ENCODE results near the gene PGAM4. TPM values are rescaled to one million over a fixed set of nuclear protein-coding genes. Genes with fewer than 3 reads are reported as not detected.
"Not testable (repeated sequence)": the region's sequence is repeated elsewhere in the genome, so short reads cannot be mapped to it uniquely, and the experiment has no call there.

PGAM4 gene
- total and polyA plus RNA-seq, 5 experiments from 2014 or later: not detected

- no peak overlapping the region for H3K4me3 Mint-ChIP-seq
- no peak for DNase-seq
- peaks cover 0 to 2% (median 0%) of the 10 kb centered on the region in 9 donors for H3K9me3 Mint-ChIP-seq
- no peaks in the 10 kb centered on the region for H3K27me3 Mint-ChIP-seq
- POLR2A ChIA-PET: no interaction called here
- H3K4me1 Mint-ChIP-seq: peaks cover 0 to 10% (median 6%) of the 10 kb centered on the region in 4 donors
- no peak for ATAC-seq
- peaks cover 0 to 7% (median 4%) of the 10 kb centered on the region in 3 donors for H3K36me3 Mint-ChIP-seq
- H3K27ac Mint-ChIP-seq: no peak overlapping the region
These were observed 17.3 kb downstream of the PGAM4 start for GRCh38 chrX:77952173-77952572.

DNA sequence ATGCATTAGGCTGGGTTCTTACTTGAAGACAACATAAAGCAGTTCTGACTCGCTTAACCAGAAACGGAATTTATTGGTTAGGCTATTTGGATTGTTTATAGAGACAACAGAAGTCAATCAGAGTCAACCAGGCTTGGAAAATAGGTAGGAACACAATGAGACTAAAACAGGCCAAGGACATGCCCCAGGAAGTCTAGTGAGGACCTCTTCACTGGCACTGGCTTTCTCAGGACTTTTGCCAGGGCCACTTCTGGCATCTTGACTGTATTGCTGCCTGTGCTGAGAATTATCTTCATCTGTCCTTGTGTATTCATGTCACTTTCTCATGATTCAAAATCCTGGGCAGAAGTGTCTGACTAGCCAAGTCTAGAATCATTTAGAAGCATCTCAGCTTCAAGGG lies 19.6 kb downstream of the PGAM4 start:
- POLR2A ChIA-PET: no interaction called here
- Mint-ChIP-seq H3K27me3 (no peaks in the 10 kb centered on the region), H3K4me3 (no peak overlapping the region), H3K27ac (no peak overlapping the region), H3K4me1 (peaks cover 0 to 10% (median 4%) of the 10 kb centered on the region in 4 donors), H3K36me3 (peaks cover 2 to 4% (median 4%) of the 10 kb centered on the region in 3 donors), H3K9me3 (no peaks in the 10 kb centered on the region)
- no peak for ATAC-seq
- no peak for DNase-seq

- H3K27me3 Mint-ChIP-seq: no peaks in the 10 kb centered on the region
- H3K4me3 Mint-ChIP-seq: no peak overlapping the region
- POLR2A ChIA-PET: no interaction called here
- peaks cover 2 to 4% (median 4%) of the 10 kb centered on the region in 3 donors for H3K36me3 Mint-ChIP-seq
- no peak for DNase-seq
- no peak overlapping the region for H3K27ac Mint-ChIP-seq
- no peaks in the 10 kb centered on the region for H3K9me3 Mint-ChIP-seq
- H3K4me1 Mint-ChIP-seq: peaks cover 0 to 12% (median 5%) of the 10 kb centered on the region in 4 donors
- no peak for ATAC-seq
These were observed 22.9 kb downstream of the PGAM4 start for GRCh38 chrX:77946571-77946970.

DNA sequence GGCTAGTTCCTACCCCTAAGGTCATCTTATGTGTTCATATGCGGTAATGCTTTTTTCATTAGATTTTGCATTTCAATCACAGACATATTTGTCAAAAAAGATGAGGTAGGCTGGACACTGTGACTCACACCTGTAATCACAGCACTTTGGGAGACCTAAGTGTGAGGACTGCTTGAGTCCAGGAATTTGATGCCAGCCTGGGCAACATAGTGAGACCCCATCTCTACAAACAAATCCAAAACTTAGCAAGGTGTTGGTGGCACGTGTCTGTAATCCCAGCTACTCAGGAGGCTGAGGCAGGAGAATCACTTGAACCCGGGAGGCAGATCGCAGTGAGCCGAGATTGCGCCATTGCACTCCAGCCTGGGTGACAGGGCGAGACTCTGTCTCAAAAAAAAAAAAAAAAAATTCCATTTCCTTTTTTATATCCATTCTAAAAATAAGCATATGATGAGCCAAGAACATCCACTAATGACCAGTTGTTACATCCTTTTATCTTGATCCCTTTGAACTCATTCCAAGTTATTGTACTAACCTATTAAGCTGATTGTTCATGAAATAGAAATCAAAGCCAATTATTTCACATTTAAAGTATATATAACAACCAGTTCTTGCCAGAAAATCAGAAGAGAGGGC lies 23.4 kb downstream of the PGAM4 start:
- Mint-ChIP-seq H3K27me3 (no peaks in the 10 kb centered on the region), H3K36me3 (peaks cover 2 to 4% (median 4%) of the 10 kb centered on the region in 3 donors), H3K9me3 (no peaks in the 10 kb centered on the region), H3K4me3 (no peak overlapping the region), H3K27ac (peak overlapping the region in 1 of 10 donors; percentile 56), H3K4me1 (peaks cover 0 to 12% (median 5%) of the 10 kb centered on the region in 4 donors)
- POLR2A ChIA-PET: no interaction called here
- DNase-seq (no peak), ATAC-seq (no peak)

GRCh38 chrX:77945031-77945430 lies 24.4 kb downstream of the PGAM4 start:
- H3K27me3 Mint-ChIP-seq, DNase-seq, H3K9me3 Mint-ChIP-seq, POLR2A ChIA-PET, H3K36me3 Mint-ChIP-seq, ATAC-seq, H3K4me3 Mint-ChIP-seq: not testable (repeated sequence)
- Mint-ChIP-seq H3K27ac (peak overlapping the region in 1 of 10 donors; percentile 64), H3K4me1 (peaks cover 0 to 12% (median 5%) of the 10 kb centered on the region in 4 donors)

DNA sequence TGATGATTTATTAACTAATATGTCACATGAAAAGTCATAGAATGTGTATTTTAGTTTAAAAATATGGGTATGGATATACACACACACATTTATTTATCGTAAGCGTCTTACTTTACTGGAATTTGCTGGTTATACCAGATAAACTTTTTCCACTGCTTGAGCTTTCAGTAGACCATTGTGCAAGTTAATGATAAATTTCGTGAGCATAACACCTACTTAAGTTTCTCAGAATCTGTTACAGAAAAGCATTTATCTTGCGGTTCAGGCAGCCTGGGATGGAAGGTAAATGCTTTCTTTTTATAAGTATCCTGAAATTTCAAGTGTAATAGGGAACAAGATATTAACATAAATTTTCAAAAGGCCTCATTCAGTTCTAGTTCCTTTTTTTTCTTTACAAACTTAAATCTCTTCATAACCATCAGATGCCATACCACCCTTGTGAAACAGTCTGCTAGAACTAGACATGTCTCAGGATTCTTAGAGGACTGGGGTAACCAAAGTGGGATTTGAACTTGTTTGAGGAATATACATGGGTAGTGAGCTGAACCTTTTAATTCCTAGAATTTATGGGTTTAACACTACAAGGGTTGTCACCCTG lies 31.3 kb downstream of the PGAM4 start:
- DNase-seq (no peak), ATAC-seq (no peak)
- no peak overlapping the region for H3K27ac Mint-ChIP-seq
- H3K9me3 Mint-ChIP-seq: no peaks in the 10 kb centered on the region
- H3K36me3 Mint-ChIP-seq: no peaks in the 10 kb centered on the region
- POLR2A ChIA-PET: no interaction called here
- no peaks in the 10 kb centered on the region for H3K27me3 Mint-ChIP-seq
- H3K4me1 Mint-ChIP-seq: peaks cover 0 to 14% (median 3%) of the 10 kb centered on the region in 4 donors
- H3K4me3 Mint-ChIP-seq: no peak overlapping the region

GRCh38 chrX:77937291-77937690 lies 32.1 kb downstream of the PGAM4 start:
- Mint-ChIP-seq H3K27me3 (no peaks in the 10 kb centered on the region), H3K4me3 (no peak overlapping the region), H3K4me1 (peaks cover 0 to 9% (median under 1%) of the 10 kb centered on the region in 4 donors), H3K27ac (no peak overlapping the region), H3K36me3 (peaks cover 0 to 3% (median 0%) of the 10 kb centered on the region in 3 donors), H3K9me3 (peaks cover 0 to 3% (median 0%) of the 10 kb centered on the region in 9 donors)
- POLR2A ChIA-PET: no interaction called here
- DNase-seq: no peak
- ATAC-seq: no peak

GRCh38 chrX:77936299-77936698 lies 33.1 kb downstream of the PGAM4 start:
- Mint-ChIP-seq H3K36me3 (peaks cover 0 to 3% (median 0%) of the 10 kb centered on the region in 3 donors), H3K9me3 (peaks cover 0 to 3% (median 0%) of the 10 kb centered on the region in 9 donors), H3K27me3 (no peaks in the 10 kb centered on the region), H3K27ac (no peak overlapping the region), H3K4me3 (no peak overlapping the region), H3K4me1 (peaks cover 0 to 3% (median 0%) of the 10 kb centered on the region in 4 donors)
- ATAC-seq (no peak), DNase-seq (no peak)
- POLR2A ChIA-PET: no interaction called here

DNA sequence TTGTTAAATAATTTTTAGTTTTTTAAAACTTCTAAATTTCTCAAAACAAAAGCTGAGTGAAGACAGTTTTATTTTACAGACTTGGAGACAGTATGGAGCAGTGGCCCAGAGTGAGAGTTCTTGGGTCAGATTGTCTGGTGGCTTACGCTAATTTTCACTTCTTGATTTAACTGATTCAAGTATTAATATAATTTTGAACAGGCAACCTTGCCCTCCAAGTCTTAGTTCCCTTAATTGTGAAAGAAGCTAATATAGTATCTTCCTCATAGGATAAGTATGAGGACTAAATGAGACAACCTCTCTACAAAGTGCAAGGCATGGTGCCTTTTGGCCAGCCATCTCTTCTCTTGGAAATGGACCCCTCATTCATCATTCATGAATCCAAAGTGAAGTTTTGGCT lies 33.6 kb downstream of the PGAM4 start:
- peaks cover 0 to 3% (median 0%) of the 10 kb centered on the region in 3 donors for H3K36me3 Mint-ChIP-seq
- DNase-seq (no peak), ATAC-seq (no peak)
- no peaks in the 10 kb centered on the region for H3K27me3 Mint-ChIP-seq
- H3K4me1 Mint-ChIP-seq: peaks cover 0 to 3% (median 0%) of the 10 kb centered on the region in 4 donors
- H3K9me3 Mint-ChIP-seq: peaks cover 0 to 3% (median 0%) of the 10 kb centered on the region in 9 donors
- POLR2A ChIA-PET: no interaction called here
- H3K4me3 Mint-ChIP-seq: no peak overlapping the region
- no peak overlapping the region for H3K27ac Mint-ChIP-seq

DNA sequence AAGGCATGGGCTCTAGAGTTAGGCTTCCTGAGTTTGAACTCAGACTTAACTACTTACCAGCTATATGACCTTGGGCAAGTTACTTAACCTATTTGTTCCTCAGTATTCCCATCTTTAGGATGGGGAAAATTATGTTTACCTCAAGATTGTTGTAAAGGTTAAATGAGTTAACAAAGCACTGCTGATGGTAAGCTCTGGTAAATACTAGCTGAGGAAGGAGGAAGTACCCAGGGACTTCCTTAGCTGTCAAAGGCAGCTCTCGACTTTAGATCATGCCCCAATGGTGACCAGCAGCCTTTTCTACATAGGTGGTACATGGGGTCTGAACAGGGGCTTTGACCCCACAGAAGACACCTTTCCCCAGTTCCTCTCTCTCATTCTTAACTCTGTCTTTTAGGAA lies 38.9 kb downstream of the PGAM4 start:
- DNase-seq: no peak
- H3K36me3 Mint-ChIP-seq: peaks cover 0 to 4% (median 3%) of the 10 kb centered on the region in 3 donors
- H3K4me1 Mint-ChIP-seq: peaks cover 2 to 8% (median 5%) of the 10 kb centered on the region in 4 donors
- ATAC-seq: no peak
- POLR2A ChIA-PET: interaction anchor here (1.8 kb wide), 1 partner anchor 20 kb away, joined by 5 read pairs; the partner anchor contains the start of gene ATP7A
- H3K27me3 Mint-ChIP-seq: no peaks in the 10 kb centered on the region
- no peak overlapping the region for H3K27ac Mint-ChIP-seq
- no peak overlapping the region for H3K4me3 Mint-ChIP-seq
- peaks cover 0 to 3% (median 0%) of the 10 kb centered on the region in 9 donors for H3K9me3 Mint-ChIP-seq

GRCh38 chrX:77925764-77926163 lies 43.7 kb downstream of the PGAM4 start:
- Mint-ChIP-seq H3K27me3 (no peaks in the 10 kb centered on the region), H3K36me3 (peaks cover 0 to 6% (median 2%) of the 10 kb centered on the region in 3 donors), H3K4me3 (peak overlapping the region in 1 of 10 donors; percentile 20), H3K9me3 (no peaks in the 10 kb centered on the region), H3K27ac (peak overlapping the region in 1 of 10 donors; percentile 10), H3K4me1 (peaks cover 8 to 26% (median 16%) of the 10 kb centered on the region in 4 donors)
- DNase-seq: no peak
- POLR2A ChIA-PET: no interaction called here
- no peak for ATAC-seq

DNA sequence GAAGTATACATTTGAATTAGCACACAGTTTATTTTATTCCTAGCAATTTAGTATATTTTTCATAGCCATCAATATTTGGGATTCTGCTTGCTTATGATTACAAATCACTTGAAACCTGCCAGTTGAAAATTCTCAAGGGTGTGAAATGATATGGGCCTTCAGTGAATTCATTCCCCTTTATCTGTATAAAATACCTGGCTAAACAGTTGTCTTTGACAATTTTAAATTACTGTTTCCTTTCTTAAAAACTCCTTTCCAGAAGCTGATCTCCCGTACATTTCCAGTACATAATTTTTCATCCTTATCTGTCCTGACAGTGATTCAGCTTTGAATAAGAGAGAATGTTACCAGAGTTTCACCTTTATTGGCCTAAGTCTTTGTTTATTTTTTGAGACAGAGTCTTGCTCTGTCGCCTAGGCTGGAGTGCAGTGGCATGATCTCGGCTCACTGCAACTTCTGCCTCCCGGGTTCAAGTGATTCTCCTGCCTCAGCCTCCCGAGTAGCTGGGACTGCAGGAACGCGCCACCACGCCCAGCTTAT lies 45.0 kb downstream of the PGAM4 start:
- H3K36me3 Mint-ChIP-seq: peaks cover 0 to 2% (median 2%) of the 10 kb centered on the region in 3 donors
- no peaks in the 10 kb centered on the region for H3K27me3 Mint-ChIP-seq
- POLR2A ChIA-PET: no interaction called here
- H3K4me3 Mint-ChIP-seq: no peak overlapping the region
- peaks cover 8 to 26% (median 18%) of the 10 kb centered on the region in 4 donors for H3K4me1 Mint-ChIP-seq
- DNase-seq (no peak), ATAC-seq (no peak)
- no peaks in the 10 kb centered on the region for H3K9me3 Mint-ChIP-seq
- H3K27ac Mint-ChIP-seq: no peak overlapping the region

GRCh38 chrX:77922787-77923186 lies 46.7 kb downstream of the PGAM4 start:
- no peak overlapping the region for H3K4me3 Mint-ChIP-seq
- ATAC-seq (no peak), DNase-seq (no peak)
- peaks cover 0 to 2% (median 2%) of the 10 kb centered on the region in 3 donors for H3K36me3 Mint-ChIP-seq
- POLR2A ChIA-PET: no interaction called here
- H3K27me3 Mint-ChIP-seq: no peaks in the 10 kb centered on the region
- peaks cover 9 to 34% (median 22%) of the 10 kb centered on the region in 4 donors for H3K4me1 Mint-ChIP-seq
- no peaks in the 10 kb centered on the region for H3K9me3 Mint-ChIP-seq
- no peak overlapping the region for H3K27ac Mint-ChIP-seq

Measured in naive thymus-derived CD8-positive, alpha-beta T cell (primary cell).